ENCODE results near the gene CACNA1B. TPM values are rescaled to one million over a fixed set of nuclear protein-coding genes. Genes with fewer than 3 reads are reported as not detected.

CACNA1B gene
- total RNA-seq, 1 donor from 2014 or later, result 0.74 TPM

- TF ChIP-seq POLR2AphosphoS5 (IDR thresholded peaks at IDR 0.05; ENCODE audit: insufficient read depth in 1 of 2, low read depth in 1 of 2) (no peak), POLR2A (IDR thresholded peaks at IDR 0.05) (no peak), CTCF (IDR thresholded peaks at IDR 0.05) (no peak)
- Histone ChIP-seq H3K36me3 (no peaks in the 10 kb centered on the region), H3K27ac (no peak overlapping the region), H3K9me3 (no peaks in the 10 kb centered on the region), H3K4me3 (no peak overlapping the region), H3K4me1 (no peaks in the 10 kb centered on the region), H3K27me3 (no peaks in the 10 kb centered on the region)
- intact Hi-C loops (cut with DNase I), result no loop called here
- DNase-seq (ENCODE audit: extremely low spot score in 2 of 2), result peak in 1 of 2 donors; percentile 56
Observed at GRCh38 chr9:137972988-137973470, 95.4 kb downstream of the CACNA1B start.

GRCh38 chr9:137973829-137974416, 96.3 kb downstream of the CACNA1B start:
- Histone ChIP-seq H3K4me3 (no peak overlapping the region), H3K27me3 (no peaks in the 10 kb centered on the region), H3K36me3 (no peaks in the 10 kb centered on the region), H3K27ac (no peak overlapping the region), H3K4me1 (no peaks in the 10 kb centered on the region), H3K9me3 (no peaks in the 10 kb centered on the region)
- DNase-seq (ENCODE audit: extremely low spot score in 2 of 2), result peak in 1 of 2 donors; percentile 72
- no peak for TF ChIP-seq POLR2A (IDR thresholded peaks at IDR 0.05)
- no peak for TF ChIP-seq POLR2AphosphoS5 (IDR thresholded peaks at IDR 0.05; ENCODE audit: insufficient read depth in 1 of 2, low read depth in 1 of 2)
- no peak for TF ChIP-seq CTCF (IDR thresholded peaks at IDR 0.05)
- intact Hi-C loops (cut with DNase I), result no loop called here

- Histone ChIP-seq H3K27me3 (no peaks in the 10 kb centered on the region), H3K4me1 (no peaks in the 10 kb centered on the region), H3K9me3 (no peaks in the 10 kb centered on the region), H3K4me3 (no peak overlapping the region), H3K36me3 (no peaks in the 10 kb centered on the region), H3K27ac (no peak overlapping the region)
- TF ChIP-seq POLR2AphosphoS5 (IDR thresholded peaks at IDR 0.05; ENCODE audit: insufficient read depth in 1 of 2, low read depth in 1 of 2) (no peak), POLR2A (IDR thresholded peaks at IDR 0.05) (no peak), CTCF (IDR thresholded peaks at IDR 0.05) (no peak)
- no peak for DNase-seq (ENCODE audit: extremely low spot score in 2 of 2)
- intact Hi-C loops (cut with DNase I), result no loop called here
Observed at GRCh38 chr9:137974746-137975526, 97.4 kb downstream of the CACNA1B start.

- H3K27ac ChIP-seq, result no peak overlapping the region
- no peaks in the 10 kb centered on the region for H3K4me1 ChIP-seq
- no peaks in the 10 kb centered on the region for H3K36me3 ChIP-seq
- H3K4me3 ChIP-seq, result no peak overlapping the region
- intact Hi-C loops (cut with DNase I), result no loop called here
- DNase-seq (ENCODE audit: extremely low spot score in 2 of 2), result peak in 1 of 2 donors; percentile 56
- TF ChIP-seq POLR2AphosphoS5 (IDR thresholded peaks at IDR 0.05; ENCODE audit: insufficient read depth in 1 of 2, low read depth in 1 of 2), result no peak
- no peak for TF ChIP-seq CTCF (IDR thresholded peaks at IDR 0.05)
- no peak for TF ChIP-seq POLR2A (IDR thresholded peaks at IDR 0.05)
- H3K9me3 ChIP-seq, result no peaks in the 10 kb centered on the region
- H3K27me3 ChIP-seq, result no peaks in the 10 kb centered on the region
Observed at GRCh38 chr9:137975527-137975913, 97.9 kb downstream of the CACNA1B start.

Data from vagina (tissue), 2 donors.